CD4-positive, alpha-beta T cell (primary cell): ENCODE data around the gene E2F7. TPM values are rescaled to one million over a fixed set of nuclear protein-coding genes. Genes with fewer than 3 reads are reported as not detected.

Experiments used
- ATAC-seq: fragments of 200-7000 bp; cut with Tn5 transposase; one replicate; pipeline ENCODE4 v1.10.0; 2022; ENCODE audit warnings: mild to moderate bottlenecking; ENCODE audit not compliant: poor library complexity
- CTCF ChIA-PET: fragments of 350-600 bp; sonication (Branson Sonifier 250); formaldehyde crosslinking; loops from one replicate; lab custom pipeline; 2021; ENCODE audit warnings: antibody characterized with exemption, inconsistent platforms; lab: Charles Lee
- POLR2A ChIA-PET: fragments of 350-600 bp; sonication (Branson Sonifier 250); formaldehyde crosslinking; loops from one replicate; lab custom pipeline; 2021; ENCODE audit warnings: antibody characterized with exemption, inconsistent platforms; lab: Charles Lee
- DNase-seq, 14 experiments: peaks; one replicate each; pipeline ENCODE4 v3.0.0-alpha.2; 2013 to 2020; ENCODE audit warnings: mixed read lengths in 2 of 14
- H3K27ac ChIP-seq, 2 donors: one replicate each; pipeline versions ENCODE4 v1.5.1 to v1.7.0; 2013; ENCODE audit warnings: low read length in 2 of 2, low read depth in 1 of 2, mild to moderate bottlenecking in 1 of 2
- H3K27me3 ChIP-seq, 2 experiments: 1 replicate in 1 of 2; 2 replicates in 1 of 2; pipeline versions ENCODE4 v1.6.1 to v1.7.0; 2013; ENCODE audit warnings: low read length in 2 of 2, control low read depth in 1 of 2, mild to moderate bottlenecking in 1 of 2, moderate library complexity in 1 of 2; ENCODE audit not compliant: insufficient read depth in 2 of 2, control insufficient read depth in 1 of 2
- H3K36me3 ChIP-seq: one replicate; pipeline ENCODE4 v1.6.1; 2013; ENCODE audit warnings: low read length, control low read depth; ENCODE audit not compliant: insufficient read depth
- H3K4me1 ChIP-seq: one replicate; pipeline ENCODE4 v1.6.1; 2013; ENCODE audit warnings: low read length, control low read depth; ENCODE audit not compliant: insufficient read depth
- H3K4me3 ChIP-seq: one replicate; pipeline ENCODE4 v1.5.1; 2013; ENCODE audit warnings: mild to moderate bottlenecking, low read length, moderate library complexity
- H3K9me3 ChIP-seq, 2 experiments: 1 replicate in 1 of 2; 2 replicates in 1 of 2; pipeline versions ENCODE4 v1.6.1 to v1.7.0; 2013; ENCODE audit warnings: low read length in 2 of 2, mild to moderate bottlenecking in 2 of 2, control low read depth in 1 of 2, moderate library complexity in 1 of 2; ENCODE audit not compliant: control insufficient read depth in 1 of 2, insufficient read depth in 1 of 2
- H3K27ac Mint-ChIP-seq: one replicate; pipeline ENCODE4 v1.8.0; 2020; ENCODE audit warnings: mixed read lengths
- H3K27me3 Mint-ChIP-seq: one replicate; pipeline ENCODE4 v1.8.0; 2021; ENCODE audit warnings: mixed read lengths
- H3K36me3 Mint-ChIP-seq: one replicate; pipeline ENCODE4 v1.8.0; 2021; ENCODE audit warnings: low read depth, mixed read lengths
- H3K4me1 Mint-ChIP-seq: one replicate; pipeline ENCODE4 v1.8.0; 2021; ENCODE audit warnings: low read depth, mixed read lengths
- H3K4me3 Mint-ChIP-seq: one replicate; pipeline ENCODE4 v1.8.0; 2020; ENCODE audit warnings: mild to moderate bottlenecking, mixed read lengths
- H3K9me3 Mint-ChIP-seq: one replicate; pipeline ENCODE4 v1.8.0; 2020; ENCODE audit warnings: mixed read lengths
- intact Hi-C, 2 experiments: fragments of 100-400 bp; cut with DNase I in 1 of 2; cut with micrococcal nuclease in 1 of 2; formaldehyde crosslinking; loops; one replicate each; pipeline versions ENCODE4 v1.15.1 to v1.9.0; 2023 to 2025; cut with DNase I, micrococcal nuclease
- total RNA-seq, 174 experiments: library from RNA in 2 of 174; stranded (reverse) in 2 of 174; gene quantifications; one replicate each; pipeline ENCODE4 v1.2.3 and lab custom pipeline; 2021 to 2026
- TF ChIP-seq, protein P1 (sequence below): fragments of 200-600 bp; IDR thresholded peaks from one replicate; pipeline ENCODE4 v1.8.0; 2022; ENCODE audit warnings: antibody characterized with exemption, mild to moderate bottlenecking

E2F7 gene
- total RNA-seq, 2 experiments from 2014 or later, result 0.14 to 0.16 TPM

DNA sequence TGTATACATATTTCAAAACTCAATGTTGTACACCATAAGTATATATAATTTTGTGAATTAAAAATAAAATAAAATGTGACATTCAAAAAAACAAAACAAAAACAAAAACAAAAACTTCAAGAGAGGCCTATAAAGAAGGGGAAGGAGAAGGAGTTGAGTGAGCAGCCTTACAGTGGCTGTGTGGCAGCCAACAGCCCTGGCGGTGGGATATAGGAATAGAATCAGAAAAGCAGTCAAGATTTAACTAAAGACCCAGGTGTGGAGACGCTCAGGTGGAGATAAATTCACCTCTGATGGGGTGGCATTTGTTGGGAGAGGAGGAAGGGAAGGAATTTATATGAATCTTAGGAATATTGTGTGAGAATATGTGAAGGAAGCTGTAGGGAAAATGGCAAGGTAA, 41.8 kb upstream of the E2F7 start:
- CTCF ChIA-PET, result no interaction called here

DNA sequence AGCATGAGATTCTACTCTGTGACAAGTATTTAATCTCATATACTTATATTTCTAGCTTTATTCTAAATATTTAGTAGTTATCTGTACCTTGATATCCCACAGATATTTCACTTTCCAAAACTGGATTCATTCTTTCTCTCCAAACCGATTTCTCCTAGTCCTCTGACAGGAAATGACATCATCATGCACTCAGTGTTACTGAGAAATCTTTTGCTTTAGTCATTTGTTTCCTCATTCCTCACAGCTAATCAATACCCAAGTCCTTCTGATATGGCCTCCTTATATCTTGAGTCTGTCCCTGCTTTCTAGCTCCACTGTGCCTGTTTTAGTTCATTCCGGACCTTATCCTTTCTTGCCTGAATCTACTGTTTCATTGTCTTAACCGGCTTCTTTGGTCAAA, 39.4 kb upstream of the E2F7 start:
- Histone ChIP-seq H3K27ac (no peak overlapping the region), H3K36me3 (no peaks in the 10 kb centered on the region), H3K4me3 (no peak overlapping the region), H3K27me3 (peaks cover 0 to 6% of the 10 kb centered on the region in 2 experiments), H3K9me3 (no peaks in the 10 kb centered on the region), H3K4me1 (no peaks in the 10 kb centered on the region)
- TF ChIP-seq, protein P1, sequence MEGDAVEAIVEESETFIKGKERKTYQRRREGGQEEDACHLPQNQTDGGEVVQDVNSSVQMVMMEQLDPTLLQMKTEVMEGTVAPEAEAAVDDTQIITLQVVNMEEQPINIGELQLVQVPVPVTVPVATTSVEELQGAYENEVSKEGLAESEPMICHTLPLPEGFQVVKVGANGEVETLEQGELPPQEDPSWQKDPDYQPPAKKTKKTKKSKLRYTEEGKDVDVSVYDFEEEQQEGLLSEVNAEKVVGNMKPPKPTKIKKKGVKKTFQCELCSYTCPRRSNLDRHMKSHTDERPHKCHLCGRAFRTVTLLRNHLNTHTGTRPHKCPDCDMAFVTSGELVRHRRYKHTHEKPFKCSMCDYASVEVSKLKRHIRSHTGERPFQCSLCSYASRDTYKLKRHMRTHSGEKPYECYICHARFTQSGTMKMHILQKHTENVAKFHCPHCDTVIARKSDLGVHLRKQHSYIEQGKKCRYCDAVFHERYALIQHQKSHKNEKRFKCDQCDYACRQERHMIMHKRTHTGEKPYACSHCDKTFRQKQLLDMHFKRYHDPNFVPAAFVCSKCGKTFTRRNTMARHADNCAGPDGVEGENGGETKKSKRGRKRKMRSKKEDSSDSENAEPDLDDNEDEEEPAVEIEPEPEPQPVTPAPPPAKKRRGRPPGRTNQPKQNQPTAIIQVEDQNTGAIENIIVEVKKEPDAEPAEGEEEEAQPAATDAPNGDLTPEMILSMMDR, result no peak
- intact Hi-C loops, result no loop called here
- Mint-ChIP-seq H3K27ac (no peak overlapping the region), H3K4me1 (no peaks in the 10 kb centered on the region), H3K9me3 (no peaks in the 10 kb centered on the region), H3K27me3 (no peaks in the 10 kb centered on the region), H3K36me3 (no peaks in the 10 kb centered on the region), H3K4me3 (no peak overlapping the region)
- ChIA-PET CTCF (no interaction called here), POLR2A (no interaction called here)
- DNase-seq, result no peak
- no peak for ATAC-seq

More for the DNA sequence above, 41.8 kb upstream of the E2F7 start:
- Mint-ChIP-seq H3K27me3 (no peaks in the 10 kb centered on the region), H3K27ac (no peak overlapping the region), H3K4me3 (no peak overlapping the region), H3K4me1 (no peaks in the 10 kb centered on the region), H3K9me3 (peaks cover 4% of the 10 kb centered on the region), H3K36me3 (no peaks in the 10 kb centered on the region)
- Histone ChIP-seq H3K9me3 (no peaks in the 10 kb centered on the region), H3K36me3 (no peaks in the 10 kb centered on the region), H3K27me3 (peaks cover 0 to 6% of the 10 kb centered on the region in 2 experiments), H3K4me3 (no peak overlapping the region), H3K4me1 (no peaks in the 10 kb centered on the region), H3K27ac (no peak overlapping the region)
- no peak for DNase-seq
- TF ChIP-seq, protein P1, result no peak
- no peak for ATAC-seq
- intact Hi-C loops, result no loop called here
- POLR2A ChIA-PET, result no interaction called here

DNA sequence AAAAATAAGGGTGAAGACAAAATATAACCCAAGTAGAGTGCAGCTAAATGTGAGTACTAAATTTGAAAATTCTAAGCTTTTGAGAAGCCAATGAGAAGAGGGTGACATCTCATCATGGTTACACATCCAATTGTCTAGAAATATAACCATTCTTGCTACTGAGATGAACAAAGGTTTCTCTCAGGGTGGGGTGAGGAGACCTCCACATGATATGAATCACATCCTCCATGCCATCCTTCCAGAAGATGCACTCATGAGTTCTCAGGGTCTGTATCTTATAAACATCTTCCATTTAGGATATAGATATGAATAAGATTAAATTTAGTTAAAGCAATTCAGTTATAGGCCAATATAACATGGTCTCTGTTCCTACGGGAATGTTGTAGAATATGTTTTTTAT, 38.9 kb upstream of the E2F7 start:
- ChIA-PET CTCF (no interaction called here), POLR2A (no interaction called here)
- Histone ChIP-seq H3K4me3 (no peak overlapping the region), H3K27ac (no peak overlapping the region), H3K9me3 (no peaks in the 10 kb centered on the region), H3K4me1 (no peaks in the 10 kb centered on the region), H3K36me3 (no peaks in the 10 kb centered on the region), H3K27me3 (peaks cover 0 to 6% of the 10 kb centered on the region in 2 experiments)
- no peak for DNase-seq
- no peaks in the 10 kb centered on the region for H3K27me3 Mint-ChIP-seq
- TF ChIP-seq, protein P1, result no peak
- intact Hi-C loops, result no loop called here
- ATAC-seq, result no peak
- H3K27ac Mint-ChIP-seq, result no peak overlapping the region
- H3K9me3 Mint-ChIP-seq, result no peaks in the 10 kb centered on the region
- no peaks in the 10 kb centered on the region for H3K4me1 Mint-ChIP-seq
- no peaks in the 10 kb centered on the region for H3K36me3 Mint-ChIP-seq
- H3K4me3 Mint-ChIP-seq, result no peak overlapping the region
